ENCODE results near the gene AQP5. TPM values are rescaled to one million over a fixed set of nuclear protein-coding genes. Genes with fewer than 3 reads are reported as not detected.

AQP5 gene
- total and polyA plus RNA-seq, 12 donors = 0.16 to 2.6 (median 0.52) TPM; not detected in 4

GRCh38 chr12:49969651-49970429 is 8.2 kb downstream of the AQP5 start:
- H3K27ac ChIP-seq = no peak overlapping the region

GRCh38 chr12:49970658-49971057 is 9.0 kb downstream of the AQP5 start:
- H3K27me3 ChIP-seq = peaks cover 0 to 50% (median 36%) of the 10 kb centered on the region in 7 donors
- peaks cover 5 to 31% (median 14%) of the 10 kb centered on the region in 9 donors for H3K4me1 ChIP-seq
- no peak for ATAC-seq
- 61 to 67% methylated on average over 10 of the region's 10 CpGs for WGBS, 2 donors
- no peak overlapping the region for H3K27ac ChIP-seq
- no peaks in the 10 kb centered on the region for H3K36me3 ChIP-seq
- TF ChIP-seq, protein P1, sequence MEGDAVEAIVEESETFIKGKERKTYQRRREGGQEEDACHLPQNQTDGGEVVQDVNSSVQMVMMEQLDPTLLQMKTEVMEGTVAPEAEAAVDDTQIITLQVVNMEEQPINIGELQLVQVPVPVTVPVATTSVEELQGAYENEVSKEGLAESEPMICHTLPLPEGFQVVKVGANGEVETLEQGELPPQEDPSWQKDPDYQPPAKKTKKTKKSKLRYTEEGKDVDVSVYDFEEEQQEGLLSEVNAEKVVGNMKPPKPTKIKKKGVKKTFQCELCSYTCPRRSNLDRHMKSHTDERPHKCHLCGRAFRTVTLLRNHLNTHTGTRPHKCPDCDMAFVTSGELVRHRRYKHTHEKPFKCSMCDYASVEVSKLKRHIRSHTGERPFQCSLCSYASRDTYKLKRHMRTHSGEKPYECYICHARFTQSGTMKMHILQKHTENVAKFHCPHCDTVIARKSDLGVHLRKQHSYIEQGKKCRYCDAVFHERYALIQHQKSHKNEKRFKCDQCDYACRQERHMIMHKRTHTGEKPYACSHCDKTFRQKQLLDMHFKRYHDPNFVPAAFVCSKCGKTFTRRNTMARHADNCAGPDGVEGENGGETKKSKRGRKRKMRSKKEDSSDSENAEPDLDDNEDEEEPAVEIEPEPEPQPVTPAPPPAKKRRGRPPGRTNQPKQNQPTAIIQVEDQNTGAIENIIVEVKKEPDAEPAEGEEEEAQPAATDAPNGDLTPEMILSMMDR (IDR thresholded peaks at IDR 0.05) = no peak
- H3K4me3 ChIP-seq = no peak overlapping the region
- intact Hi-C loops (cut with DNase I) = loop anchor here in 2 of 10 donors (5.0 kb wide), 2 partner anchors 57 to 87 kb away; partner anchors contain the start of genes ASIC1 (in 1 of the 2) and RACGAP1 (in 1 of the 2)
- no peaks in the 10 kb centered on the region for H3K9me3 ChIP-seq
- no peak for DNase-seq

More at GRCh38 chr12:49969651-49970429, 8.2 kb downstream of the AQP5 start:
- intact Hi-C loops (cut with DNase I) = loop anchor here (5.0 to 10.0 kb wide), 7 partner anchors 57 to 297 kb away; partner anchors contain the start of genes ASIC1 (in 6 of the 10) and RACGAP1 (in 1 of the 10)
- TF ChIP-seq, protein P1 (IDR thresholded peaks at IDR 0.05) = no peak
- Histone ChIP-seq H3K4me3 (no peak overlapping the region), H3K4me1 (peaks cover 5 to 23% (median 14%) of the 10 kb centered on the region in 9 donors), H3K27me3 (peaks cover 0 to 46% (median 36%) of the 10 kb centered on the region in 7 donors), H3K36me3 (no peaks in the 10 kb centered on the region), H3K9me3 (no peaks in the 10 kb centered on the region)
- ATAC-seq (no peak), DNase-seq (no peak)
- 80% methylated on average over 12 of the region's 12 CpGs for WGBS, 2 donors

DNA sequence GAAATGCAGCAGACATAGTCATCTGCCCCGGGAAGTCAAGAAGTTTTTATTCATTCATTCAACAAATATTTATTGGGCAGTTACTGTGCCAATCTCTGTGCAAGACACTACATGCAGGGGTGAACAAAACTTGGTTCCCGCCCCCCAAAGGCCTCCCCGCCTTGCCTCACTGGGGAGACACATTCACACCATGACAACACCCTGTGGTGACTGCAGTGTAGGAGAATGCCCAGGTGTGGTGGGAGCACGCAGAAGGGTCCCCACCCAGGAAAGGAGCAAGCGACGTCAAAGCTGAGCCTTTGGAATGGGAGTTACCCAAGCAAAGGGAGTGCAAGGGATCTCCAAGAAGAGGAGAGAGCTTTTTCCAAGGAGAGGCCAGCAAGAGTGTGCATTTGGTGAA is 9.5 kb downstream of the AQP5 start:
- Histone ChIP-seq H3K4me1 (peaks cover 5 to 32% (median 14%) of the 10 kb centered on the region in 9 donors), H3K9me3 (no peaks in the 10 kb centered on the region), H3K27me3 (peaks cover 0 to 51% (median 36%) of the 10 kb centered on the region in 7 donors), H3K27ac (no peak overlapping the region), H3K4me3 (no peak overlapping the region), H3K36me3 (no peaks in the 10 kb centered on the region)
- TF ChIP-seq, protein P1 (IDR thresholded peaks at IDR 0.05) = no peak
- DNase-seq = no peak
- 79 to 87% methylated on average over 6 of the region's 6 CpGs for WGBS, 2 donors
- no peak for ATAC-seq
- intact Hi-C loops (cut with DNase I) = loop anchor here in 2 of 10 donors (5.0 kb wide), 2 partner anchors 56 to 86 kb away; partner anchors contain the start of genes ASIC1 (in 1 of the 2) and RACGAP1 (in 1 of the 2)

DNA sequence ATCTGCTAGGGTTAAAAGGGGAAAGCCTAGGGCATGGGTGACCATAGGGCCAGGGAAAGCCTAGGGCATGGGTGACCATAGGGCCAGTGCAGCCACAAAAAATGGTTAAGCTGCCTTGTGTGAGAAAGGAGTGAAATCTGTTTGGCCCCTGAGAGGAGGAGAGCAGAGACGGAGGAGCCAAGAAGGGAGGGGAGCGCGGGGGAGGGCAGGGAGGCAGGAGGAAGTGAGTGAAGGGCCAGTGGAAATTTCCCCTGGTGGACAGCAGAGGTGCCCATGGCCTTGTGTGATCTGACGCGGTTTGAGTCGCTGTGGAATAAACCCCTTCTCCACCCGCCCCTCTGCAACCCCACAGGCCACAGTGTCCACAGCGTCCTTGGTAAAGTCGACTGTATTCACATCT is 10.5 kb downstream of the AQP5 start:
- H3K36me3 ChIP-seq = no peaks in the 10 kb centered on the region
- no peak overlapping the region for H3K27ac ChIP-seq
- TF ChIP-seq, protein P1 (IDR thresholded peaks at IDR 0.05) = no peak
- WGBS, 2 donors = 69 to 75% methylated on average over 9 of the region's 9 CpGs
- peaks cover 3 to 28% (median 13%) of the 10 kb centered on the region in 9 donors for H3K4me1 ChIP-seq
- DNase-seq (no peak), ATAC-seq (no peak)
- H3K27me3 ChIP-seq = peaks cover 0 to 55% (median 36%) of the 10 kb centered on the region in 7 donors
- H3K9me3 ChIP-seq = no peaks in the 10 kb centered on the region
- intact Hi-C loops (cut with DNase I) = loop anchor here in 2 of 10 donors (5.0 kb wide), 2 partner anchors 55 to 85 kb away; partner anchors contain the start of genes ASIC1 (in 1 of the 2) and RACGAP1 (in 1 of the 2)
- H3K4me3 ChIP-seq = no peak overlapping the region

Measured in heart right ventricle (tissue), 16 donors.